SK-N-MC (cell line): Measurements from ENCODE around the gene CSNK1D.
A peak's percentile ranks its signal among the peaks of the same experiment; 100 is the strongest.

Experiments used
- EZH2 ChIP-seq: fragments of 200-600 bp; sonication (generic); IDR thresholded peaks from one replicate; pipeline ENCODE4 v1.6.1; 2017; ENCODE audit warnings: antibody characterized with exemption
- FOXP2 ChIP-seq: optimal IDR thresholded peaks from 2 replicates; pipeline ENCODE3; 2011; ENCODE audit warnings: mild to moderate bottlenecking, moderate library complexity; ENCODE audit not compliant: insufficient read depth; ENCODE audit errors: extremely low read length, control extremely low read depth
- POLR2AphosphoS5 ChIP-seq: IDR thresholded peaks from 2 replicates; pipeline ENCODE4 v1.6.1; 2012; ENCODE audit warnings: mild to moderate bottlenecking, low read depth, low read length, borderline replicate concordance

GRCh38 chr17:82294064-82294773 lies 20.7 kb upstream of the CSNK1D start:
- TF ChIP-seq POLR2AphosphoS5 = peak; percentile 48
- no peak for TF ChIP-seq EZH2
- no peak for TF ChIP-seq FOXP2
